NCI-H226 (cell line): ENCODE measurements around the gene FBXL4.

Experiments used
- DNase-seq: peaks from one replicate; pipeline ENCODE4 v3.0.0-alpha.2; 2015

The FBXL4 gene

GRCh38 chr6:98947411-98948292 lies at the start of gene FBXL4:
FBXL4 (minus strand) TSS chr6:98947946; CDS start chr6:98926988, 20,958 bp downstream.
- DNase-seq: peak; percentile 70

- no peak for DNase-seq
Measured at GRCh38 chr6:98995116-98995515, 47.4 kb upstream of the FBXL4 start.

GRCh38 chr6:98992535-98992934 lies 44.8 kb upstream of the FBXL4 start:
- no peak for DNase-seq

- no peak for DNase-seq
Measured at GRCh38 chr6:98986071-98986615, 38.4 kb upstream of the FBXL4 start.

GRCh38 chr6:98985391-98985790 lies 37.6 kb upstream of the FBXL4 start:
- DNase-seq: no peak

GRCh38 chr6:98984121-98984520 lies 36.4 kb upstream of the FBXL4 start:
- no peak for DNase-seq

- DNase-seq: no peak
Measured at GRCh38 chr6:98981473-98981872, 33.7 kb upstream of the FBXL4 start.

- no peak for DNase-seq
Measured at GRCh38 chr6:98980819-98981218, 33.1 kb upstream of the FBXL4 start.

- DNase-seq: no peak
Measured at GRCh38 chr6:98977671-98978292, 30.0 kb upstream of the FBXL4 start.

GRCh38 chr6:98976674-98977385 lies 29.1 kb upstream of the FBXL4 start:
- DNase-seq: no peak

- no peak for DNase-seq
Measured at GRCh38 chr6:98975421-98975820, 27.7 kb upstream of the FBXL4 start.

GRCh38 chr6:98974309-98974708 lies 26.6 kb upstream of the FBXL4 start:
- no peak for DNase-seq

GRCh38 chr6:98973571-98973970 lies 25.8 kb upstream of the FBXL4 start:
- DNase-seq: no peak

- DNase-seq: no peak
Measured at GRCh38 chr6:98971303-98971702, 23.6 kb upstream of the FBXL4 start.

- no peak for DNase-seq
Measured at GRCh38 chr6:98970469-98970868, 22.7 kb upstream of the FBXL4 start.

- no peak for DNase-seq
Measured at GRCh38 chr6:98967616-98968015, 19.9 kb upstream of the FBXL4 start.

- no peak for DNase-seq
Measured at GRCh38 chr6:98959631-98960030, 11.9 kb upstream of the FBXL4 start.

GRCh38 chr6:98958776-98959175 lies 11.0 kb upstream of the FBXL4 start:
- DNase-seq: no peak

GRCh38 chr6:98957450-98957849 lies 9.7 kb upstream of the FBXL4 start:
- peak; percentile 29 for DNase-seq

GRCh38 chr6:98949589-98949988 lies 1.8 kb upstream of the FBXL4 start:
- no peak for DNase-seq

- DNase-seq: no peak
Measured at GRCh38 chr6:98946879-98947410, 801 bp downstream of the FBXL4 start.

GRCh38 chr6:98946266-98946878 lies 1.4 kb downstream of the FBXL4 start:
- no peak for DNase-seq
